Ovary (tissue), 3 donors: ENCODE results near the gene DRAXIN.

Experiments
- CTCF ChIP-seq, 3 donors: fragments of 450-650 bp in 2 of 3; fragments of 200-600 bp in 1 of 3; IDR thresholded peaks; one replicate each; pipeline versions ENCODE4 v1.5.1 to v1.8.0; 2016 to 2022; ENCODE audit warnings: antibody characterized with exemption in 3 of 3, mild to moderate bottlenecking in 1 of 3
- EP300 ChIP-seq: sonication (generic); formaldehyde crosslinking; IDR thresholded peaks from one replicate; pipeline ENCODE4 v1.6.1; 2017; ENCODE audit warnings: antibody characterized with exemption
- POLR2A ChIP-seq: fragments of 450-650 bp; IDR thresholded peaks from one replicate; pipeline ENCODE4 v1.6.1; 2017; ENCODE audit warnings: antibody characterized with exemption, mild to moderate bottlenecking, moderate library complexity
- donor health status: DM: no; HTN: no; CAD: no.

DNA sequence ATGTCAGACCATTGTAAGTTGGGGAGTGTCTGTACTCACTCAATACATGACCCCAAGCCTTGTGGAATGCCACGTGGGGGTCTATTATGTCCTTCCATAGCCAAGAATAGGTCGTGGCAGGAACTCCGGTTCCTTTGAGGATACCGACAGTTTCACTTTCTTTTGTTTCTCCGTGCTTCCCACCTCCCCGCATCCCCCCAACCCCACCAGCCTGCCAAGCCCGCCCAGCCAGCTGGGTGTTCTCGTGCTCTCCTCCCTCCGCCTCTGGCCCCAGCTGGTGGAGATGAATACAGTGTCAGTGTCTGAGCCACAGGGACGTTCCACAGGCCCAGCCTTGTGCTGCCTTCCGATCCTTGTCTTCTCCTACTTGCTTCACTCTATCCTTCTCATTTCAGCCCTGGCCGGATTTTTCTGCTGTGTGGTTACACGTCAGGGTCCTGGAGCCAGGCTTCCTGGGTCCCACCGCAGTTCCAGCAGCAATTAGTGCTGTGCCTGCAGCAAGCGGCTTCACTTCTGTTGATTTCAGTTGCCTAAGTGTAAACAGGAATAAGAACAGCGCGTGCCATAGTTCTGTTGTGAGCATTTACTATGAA, 40.3 kb downstream of the DRAXIN start:
- no peak for TF ChIP-seq CTCF (IDR thresholded peaks at IDR 0.05)
- TF ChIP-seq POLR2A: no peak
- no peak for TF ChIP-seq EP300
